H9 (cell line): Measurements from ENCODE around the gene DHRSX. TPM values are rescaled to one million over a fixed set of nuclear protein-coding genes. Genes with fewer than 3 reads are reported as not detected.

Source experiments
- DNase-seq: peaks from one replicate; pipeline ENCODE4 v3.0.0-alpha.2; 2017
- H2AFZ ChIP-seq: one replicate; pipeline ENCODE4 v1.6.1; 2013; ENCODE audit warnings: mild to moderate bottlenecking, low read length, control low read depth, moderate library complexity
- H2AK5ac ChIP-seq: 2 replicates; pipeline ENCODE4 v1.6.1; 2013; ENCODE audit warnings: low read length, control low read depth, mixed read lengths; ENCODE audit not compliant: insufficient read length
- H2BK120ac ChIP-seq: one replicate; pipeline ENCODE4 v1.6.1; 2013; ENCODE audit warnings: low read depth, mild to moderate bottlenecking, low read length, control low read depth, inconsistent platforms; ENCODE audit not compliant: poor library complexity, severe bottlenecking
- H2BK12ac ChIP-seq: 2 replicates; pipeline ENCODE4 v1.6.1; 2013; ENCODE audit warnings: low read length, control low read depth, mixed read lengths, low read depth; ENCODE audit not compliant: insufficient read length
- H2BK15ac ChIP-seq: 2 replicates; pipeline ENCODE4 v1.6.1; 2013; ENCODE audit warnings: low read depth, low read length, control low read depth
- H2BK20ac ChIP-seq: one replicate; pipeline ENCODE4 v1.6.1; 2013; ENCODE audit warnings: low read depth, mild to moderate bottlenecking, low read length, control low read depth, inconsistent platforms; ENCODE audit not compliant: poor library complexity, severe bottlenecking
- H2BK5ac ChIP-seq: 2 replicates; pipeline ENCODE4 v1.6.1; 2013; ENCODE audit warnings: low read length, control low read depth, mixed read lengths; ENCODE audit not compliant: insufficient read length
- H3K14ac ChIP-seq: 2 replicates; pipeline ENCODE4 v1.6.1; 2013; ENCODE audit warnings: low read length, control low read depth; ENCODE audit not compliant: insufficient read depth
- H3K18ac ChIP-seq: 2 replicates; pipeline ENCODE4 v1.6.1; 2013; ENCODE audit warnings: low read depth, mild to moderate bottlenecking, mixed read lengths, low read length, control low read depth; ENCODE audit not compliant: insufficient read length
- H3K23ac ChIP-seq: 2 replicates; pipeline ENCODE4 v1.6.1; 2013; ENCODE audit warnings: low read length, control low read depth, mixed read lengths, low read depth; ENCODE audit not compliant: insufficient read length
- H3K23me2 ChIP-seq: 2 replicates; pipeline ENCODE4 v1.6.1; 2013; ENCODE audit warnings: low read depth, mild to moderate bottlenecking, mixed read lengths, low read length, control low read depth; ENCODE audit not compliant: insufficient read length, poor library complexity, severe bottlenecking
- H3K27ac ChIP-seq: 2 replicates; pipeline ENCODE4 v1.5.1; 2013; ENCODE audit warnings: low read length, control low read depth, mixed read lengths, low read depth; ENCODE audit not compliant: insufficient read length
- H3K27me3 ChIP-seq: 2 replicates; pipeline ENCODE4 v1.6.1; 2013; ENCODE audit warnings: low read length, control low read depth, inconsistent platforms; ENCODE audit not compliant: insufficient read depth
- H3K4ac ChIP-seq: 2 replicates; pipeline ENCODE4 v1.6.1; 2013; ENCODE audit warnings: low read depth, mild to moderate bottlenecking, control low read depth, inconsistent platforms, low read length, moderate library complexity
- H3K4me1 ChIP-seq: 2 replicates; pipeline ENCODE4 v1.6.1; 2013; ENCODE audit warnings: low read length, control low read depth, inconsistent platforms; ENCODE audit not compliant: insufficient read depth
- H3K4me2 ChIP-seq: 2 replicates; pipeline ENCODE4 v1.6.1; 2013; ENCODE audit warnings: low read length, control low read depth, mixed read lengths; ENCODE audit not compliant: insufficient read length, insufficient read depth
- H3K56ac ChIP-seq: 2 replicates; pipeline ENCODE4 v1.6.1; 2013; ENCODE audit warnings: low read depth, mild to moderate bottlenecking, mixed read lengths, low read length, control low read depth; ENCODE audit not compliant: insufficient read length
- H3K79me1 ChIP-seq: 2 replicates; pipeline ENCODE4 v1.6.1; 2013; ENCODE audit warnings: low read depth, mild to moderate bottlenecking, moderate library complexity, low read length, control low read depth, inconsistent platforms; ENCODE audit not compliant: insufficient read depth, poor library complexity, severe bottlenecking
- H3K79me2 ChIP-seq: 2 replicates; pipeline ENCODE4 v1.6.1; 2013; ENCODE audit warnings: low read length, control low read depth, inconsistent platforms; ENCODE audit not compliant: insufficient read depth
- H3K9ac ChIP-seq: 2 replicates; pipeline ENCODE4 v1.6.1; 2013; ENCODE audit warnings: low read length, control low read depth, mixed read lengths; ENCODE audit not compliant: insufficient read length; ENCODE audit errors: extremely low read depth
- H3K9me3 ChIP-seq: one replicate; pipeline ENCODE4 v1.6.1; 2013; ENCODE audit warnings: low read depth, low read length, inconsistent platforms; ENCODE audit not compliant: control insufficient read depth
- H3T11ph ChIP-seq: one replicate; pipeline ENCODE4 v1.6.1; 2013; ENCODE audit warnings: mild to moderate bottlenecking, low read length, control low read depth, inconsistent platforms
- H4K20me1 ChIP-seq: one replicate; pipeline ENCODE4 v1.6.1; 2013; ENCODE audit not compliant: control insufficient read depth, insufficient read length, insufficient read depth
- H4K5ac ChIP-seq: 2 replicates; pipeline ENCODE4 v1.6.1; 2013; ENCODE audit warnings: low read depth, mild to moderate bottlenecking, mixed read lengths, low read length, control low read depth; ENCODE audit not compliant: insufficient read length
- H4K8ac ChIP-seq: replicated peaks from 2 replicates; pipeline ENCODE4 v1.6.1; 2013; ENCODE audit warnings: low read length, control low read depth, mixed read lengths, low read depth; ENCODE audit not compliant: insufficient read length
- H4K91ac ChIP-seq: 2 replicates; pipeline ENCODE4 v1.6.1; 2013; ENCODE audit warnings: low read depth, mild to moderate bottlenecking, moderate library complexity, mixed read lengths, low read length, control low read depth; ENCODE audit not compliant: insufficient read length
- H3K27ac Mint-ChIP-seq, 3 experiments: 2 replicates in 2 of 3; 3 replicates in 1 of 3; pipeline ENCODE4 v1.8.0; 2020 to 2021; ENCODE audit warnings: mixed read lengths in 3 of 3, mild to moderate bottlenecking in 1 of 3, moderate library complexity in 1 of 3
- H3K27me3 Mint-ChIP-seq: 2 replicates; pipeline ENCODE4 v1.8.0; 2021; ENCODE audit warnings: low read depth, mild to moderate bottlenecking, moderate library complexity, mixed read lengths
- H3K36me3 Mint-ChIP-seq, 3 experiments: 2 replicates in 2 of 3; 3 replicates in 1 of 3; pipeline ENCODE4 v1.8.0; 2020 to 2021; ENCODE audit warnings: low read depth in 3 of 3, mixed read lengths in 3 of 3; ENCODE audit not compliant: insufficient read depth in 1 of 3
- H3K4me1 Mint-ChIP-seq, 2 experiments: 2 replicates each; pipeline ENCODE4 v1.8.0; 2020; ENCODE audit warnings: mixed read lengths in 2 of 2
- H3K4me3 Mint-ChIP-seq, 2 experiments: 2 replicates in 1 of 2; 3 replicates in 1 of 2; pipeline ENCODE4 v1.8.0; 2020 to 2021; ENCODE audit warnings: mild to moderate bottlenecking in 2 of 2, mixed read lengths in 2 of 2, moderate library complexity in 1 of 2
- H3K9me3 Mint-ChIP-seq, 2 experiments: 2 replicates in 1 of 2; 3 replicates in 1 of 2; pipeline ENCODE4 v1.8.0; 2020; ENCODE audit warnings: mild to moderate bottlenecking in 2 of 2, mixed read lengths in 2 of 2, moderate library complexity in 1 of 2
- CTCF ChIP-seq: fragments of 200-600 bp; sonication (generic); conservative IDR thresholded peaks from 3 replicates; pipeline ENCODE4 v1.8.0; 2021; ENCODE audit warnings: antibody characterized with exemption, mild to moderate bottlenecking
- WGBS: extraction: QIAGEN DNeasy Blood & Tissue Kit; methylation state at CpG from one replicate; pipeline ENCODE4 v1.1.7; 2013; ENCODE audit warnings: missing lambda C conversion rate, low lambda C conversion rate, mixed read lengths; ENCODE audit not compliant: insufficient read length; ENCODE audit errors: extremely low coverage; 5-methylcytosine and 5-hydroxymethylcytosine counted together
- total RNA-seq: library from RNA; stranded (reverse); gene quantifications from 2 replicates; pipeline ENCODE4 v1.2.1, GENCODE V29; 2021

DHRSX gene
- total RNA-seq, 1 experiment from 2014 or later: 44.0 TPM

GRCh38 chrX:2192584-2193272, 308.0 kb downstream of the DHRSX start:
- H3K4me1 Mint-ChIP-seq: peaks cover 14 to 20% of the 10 kb centered on the region in 2 experiments
- H2BK120ac ChIP-seq: no peak overlapping the region
- no peak overlapping the region for H2AFZ ChIP-seq
- no peak for TF ChIP-seq CTCF
- H3K56ac ChIP-seq: no peak overlapping the region
- H2BK12ac ChIP-seq: no peak overlapping the region
- no peak overlapping the region for H4K5ac ChIP-seq
- H3K9me3 Mint-ChIP-seq: peaks cover 6 to 7% of the 10 kb centered on the region in 2 experiments
- no peaks in the 10 kb centered on the region for H3K79me1 ChIP-seq
- no peaks in the 10 kb centered on the region for H3K27me3 Mint-ChIP-seq
- no peak overlapping the region for H3T11ph ChIP-seq
- no CpG with 5 or more reads among the region's 12 CpGs for WGBS
- no peak overlapping the region; the same call in 1 of the 2 replicates for H3K14ac ChIP-seq
- H3K79me2 ChIP-seq: no peaks in the 10 kb centered on the region
- no peaks in the 10 kb centered on the region for H3K23me2 ChIP-seq
- H3K27ac ChIP-seq: no peak overlapping the region
- H2BK15ac ChIP-seq: no peak overlapping the region
- no peak overlapping the region for H4K8ac ChIP-seq
- H2BK20ac ChIP-seq: no peak overlapping the region
- H3K9ac ChIP-seq: no peak overlapping the region
- no peak overlapping the region for H3K18ac ChIP-seq
- DNase-seq: no peak
- H4K91ac ChIP-seq: no peak overlapping the region
- H3K4me3 Mint-ChIP-seq: no peak overlapping the region
- H2AK5ac ChIP-seq: no peak overlapping the region
- H2BK5ac ChIP-seq: no peak overlapping the region
- no peak overlapping the region for H3K4me2 ChIP-seq
- no peaks in the 10 kb centered on the region for H3K9me3 ChIP-seq
- peaks cover 4 to 12% (median 10%) of the 10 kb centered on the region in 3 experiments for H3K36me3 Mint-ChIP-seq
- no peak overlapping the region for H3K23ac ChIP-seq
- peak overlapping the region in 1 of 3 experiments; percentile 66; a peak in 1 of 7 replicates for H3K27ac Mint-ChIP-seq
- no peak overlapping the region for H3K4ac ChIP-seq
- no peaks in the 10 kb centered on the region for H3K4me1 ChIP-seq
- H4K20me1 ChIP-seq: no peaks in the 10 kb centered on the region
- H3K27me3 ChIP-seq: no peaks in the 10 kb centered on the region
